Measurements from ENCODE around the gene LPAR3. TPM values are rescaled to one million over a fixed set of nuclear protein-coding genes. Genes with fewer than 3 reads are reported as not detected.

The LPAR3 gene
- polyA plus RNA-seq (ENCODE audit: insufficient read length in 3 of 3) = 1 to 10 TPM; 1.1 to 1.4 (median 1.2) TPM
- long read RNA-seq, donor 1 = 0 reads
- long read RNA-seq, donor 2, partial matches to known transcripts = 0 of 1 reads
- long read RNA-seq, donor 2, other reads (novel, unspliced or antisense) = 0 of 1 reads
- long read RNA-seq, donor 3, partial matches to known transcripts = 0 of 1 reads
- long read RNA-seq, donor 3, other reads (novel, unspliced or antisense) = 0 of 1 reads
- long read RNA-seq, donor 4, partial matches to known transcripts = 0 of 1 reads
- long read RNA-seq, donor 4, other reads (novel, unspliced or antisense) = 0 of 1 reads
- long read RNA-seq, donor 5 = 0 reads
- long read RNA-seq, donor 6 = 0 reads
- long read RNA-seq, donor 7 = 0 reads
- long read RNA-seq, donor 8 = 0 reads
- long read RNA-seq, donor 9 = 0 reads
- long read RNA-seq, donor 10 = 0 reads
- long read RNA-seq, donor 11 = 0 reads
- long read RNA-seq, donor 12 = 0 reads
- long read RNA-seq, donor 13 = 0 reads
- long read RNA-seq, donor 14 = 0 reads
- long read RNA-seq, donor 15, partial matches to known transcripts = 0 of 2 reads
- long read RNA-seq, donor 15, other reads (novel, unspliced or antisense) = 0 of 2 reads
- long read RNA-seq, donor 16 = 0 reads

DNA sequence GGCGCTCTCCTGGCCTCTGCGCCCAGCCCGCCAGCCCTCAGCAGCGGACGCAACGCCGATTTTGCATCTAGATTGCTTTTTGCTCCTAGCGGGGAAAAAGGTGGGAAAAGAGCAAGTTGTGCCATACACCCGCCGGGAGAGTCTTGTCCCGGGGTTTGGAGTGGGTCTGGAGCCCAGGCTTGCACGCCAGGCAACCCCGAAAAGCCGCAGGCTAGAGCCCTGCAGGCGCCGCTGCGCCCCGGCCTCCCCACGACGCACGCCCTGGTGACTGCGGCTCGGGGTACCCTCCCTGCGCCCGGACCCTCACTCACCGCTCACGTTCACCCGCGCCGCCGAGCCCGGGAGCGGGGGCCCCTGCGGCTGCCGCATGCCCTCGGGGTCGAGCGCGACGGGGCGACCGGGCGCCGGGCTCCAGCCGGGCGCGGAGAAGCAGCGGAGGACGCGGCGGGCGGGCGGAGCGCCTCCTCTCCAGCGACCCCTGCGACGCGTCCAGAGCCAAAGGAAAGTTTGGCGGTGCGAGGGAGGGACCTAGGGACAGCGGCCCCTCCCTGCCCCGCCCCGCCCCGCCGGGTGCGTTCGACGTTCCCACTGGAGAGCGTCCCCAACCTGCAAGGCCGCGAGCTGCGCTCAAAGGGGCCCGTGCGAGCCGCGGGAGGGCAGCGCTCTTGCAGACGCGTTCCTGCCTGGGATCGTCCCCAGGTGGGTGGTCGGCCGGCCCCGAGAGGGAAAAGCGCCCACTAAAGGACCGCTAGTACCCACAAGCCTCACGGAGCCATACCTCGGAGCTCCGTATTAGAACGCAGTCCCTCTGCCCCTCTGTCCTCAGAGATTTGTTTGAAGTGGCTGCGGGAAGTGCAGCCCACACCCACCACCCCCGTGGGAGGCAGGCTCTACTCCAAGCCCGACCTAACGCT, at the start of gene LPAR3:
TSS of gene LPAR3 (minus strand) at position 502 of the 914 bp plus-strand sequence. CDS start 27,086 bp downstream, outside the sequence.
- DNase-seq (ENCODE audit: extremely low read depth in 1 of 11, low read depth in 9 of 11, low spot score in 4 of 11) = peak in 6 of 11 donors; percentile 10 to 43 (median 29)

- no peak for DNase-seq (ENCODE audit: extremely low read depth in 1 of 11, low read depth in 9 of 11, low spot score in 4 of 11)
Measured at GRCh38 chr1:84941843-84942242, 48.8 kb upstream of the LPAR3 start.

GRCh38 chr1:84940481-84940880, 47.5 kb upstream of the LPAR3 start:
- DNase-seq (ENCODE audit: extremely low read depth in 1 of 11, low read depth in 9 of 11, low spot score in 4 of 11) = no peak

- DNase-seq (ENCODE audit: extremely low read depth in 1 of 11, low read depth in 9 of 11, low spot score in 4 of 11) = no peak
Measured at GRCh38 chr1:84939761-84940160, 46.8 kb upstream of the LPAR3 start.

GRCh38 chr1:84939151-84939550, 46.1 kb upstream of the LPAR3 start:
- DNase-seq (ENCODE audit: extremely low read depth in 1 of 11, low read depth in 9 of 11, low spot score in 4 of 11) = no peak

DNA sequence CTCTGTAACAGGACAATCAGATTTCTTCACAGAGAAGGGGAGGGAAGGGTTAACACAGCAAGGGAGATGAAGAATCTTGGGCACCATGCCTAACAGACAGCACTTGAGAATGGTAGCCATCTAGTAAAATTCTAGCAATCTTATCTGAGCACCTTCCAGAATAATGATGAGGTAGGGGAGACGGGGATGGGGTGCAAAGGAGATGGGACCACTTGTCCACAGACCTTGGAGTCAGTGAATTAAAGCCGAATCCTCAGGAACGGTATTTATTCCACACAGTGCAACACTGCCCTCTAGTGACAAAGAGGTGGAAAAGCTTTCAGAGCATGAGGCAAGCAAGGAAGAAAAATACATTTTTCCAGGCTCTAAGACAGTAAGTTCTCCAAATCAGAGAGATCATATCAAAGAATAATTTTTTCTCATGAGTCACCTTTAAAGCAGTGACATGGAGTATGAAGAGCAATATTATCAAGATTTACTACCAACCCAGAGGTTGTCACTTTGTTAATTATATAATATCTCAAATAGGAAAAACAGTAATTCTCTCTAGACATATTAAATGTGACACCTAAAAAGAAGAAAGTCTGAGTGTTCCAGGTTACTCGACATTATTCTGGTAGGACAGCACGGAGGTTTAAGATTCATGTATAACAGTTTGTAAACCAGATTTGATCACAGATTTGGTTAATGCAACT, 43.3 kb upstream of the LPAR3 start:
- peak in 10 of 11 donors; percentile 55 to 77 (median 62) for DNase-seq (ENCODE audit: extremely low read depth in 1 of 11, low read depth in 9 of 11, low spot score in 4 of 11)

- DNase-seq (ENCODE audit: extremely low read depth in 1 of 11, low read depth in 9 of 11, low spot score in 4 of 11) = no peak
Measured at GRCh38 chr1:84933011-84933611, 40.1 kb upstream of the LPAR3 start.

GRCh38 chr1:84930831-84931230, 37.8 kb upstream of the LPAR3 start:
- no peak for DNase-seq (ENCODE audit: extremely low read depth in 1 of 11, low read depth in 9 of 11, low spot score in 4 of 11)

GRCh38 chr1:84930329-84930728, 37.3 kb upstream of the LPAR3 start:
- DNase-seq (ENCODE audit: extremely low read depth in 1 of 11, low read depth in 9 of 11, low spot score in 4 of 11) = no peak

GRCh38 chr1:84929581-84929980, 36.6 kb upstream of the LPAR3 start:
- DNase-seq (ENCODE audit: extremely low read depth in 1 of 11, low read depth in 9 of 11, low spot score in 4 of 11) = no peak

- no peak for DNase-seq (ENCODE audit: extremely low read depth in 1 of 11, low read depth in 9 of 11, low spot score in 4 of 11)
Measured at GRCh38 chr1:84928979-84929378, 36.0 kb upstream of the LPAR3 start.

GRCh38 chr1:84923317-84923716, 30.3 kb upstream of the LPAR3 start:
- no peak for DNase-seq (ENCODE audit: extremely low read depth in 1 of 11, low read depth in 9 of 11, low spot score in 4 of 11)

DNA sequence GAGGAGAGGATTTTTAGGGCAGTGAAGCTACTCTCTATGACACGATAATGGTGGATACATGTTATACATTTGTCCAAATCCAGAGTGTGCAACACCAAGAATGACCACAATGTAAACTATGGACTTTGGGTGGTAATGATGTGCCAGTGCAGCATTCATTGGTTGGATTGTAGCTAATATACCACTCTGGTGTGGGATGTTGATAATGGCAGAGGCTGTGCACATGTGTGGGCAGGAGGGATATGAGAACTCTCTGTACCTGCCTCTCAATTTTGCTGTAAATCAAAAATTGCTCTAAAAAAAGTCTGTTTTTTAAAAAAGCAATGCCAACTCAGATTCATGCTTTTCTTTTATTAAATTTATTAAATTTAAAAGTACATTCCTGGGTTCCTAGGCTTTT, 27.2 kb upstream of the LPAR3 start:
- DNase-seq (ENCODE audit: extremely low read depth in 1 of 11, low read depth in 9 of 11, low spot score in 4 of 11) = no peak

DNA sequence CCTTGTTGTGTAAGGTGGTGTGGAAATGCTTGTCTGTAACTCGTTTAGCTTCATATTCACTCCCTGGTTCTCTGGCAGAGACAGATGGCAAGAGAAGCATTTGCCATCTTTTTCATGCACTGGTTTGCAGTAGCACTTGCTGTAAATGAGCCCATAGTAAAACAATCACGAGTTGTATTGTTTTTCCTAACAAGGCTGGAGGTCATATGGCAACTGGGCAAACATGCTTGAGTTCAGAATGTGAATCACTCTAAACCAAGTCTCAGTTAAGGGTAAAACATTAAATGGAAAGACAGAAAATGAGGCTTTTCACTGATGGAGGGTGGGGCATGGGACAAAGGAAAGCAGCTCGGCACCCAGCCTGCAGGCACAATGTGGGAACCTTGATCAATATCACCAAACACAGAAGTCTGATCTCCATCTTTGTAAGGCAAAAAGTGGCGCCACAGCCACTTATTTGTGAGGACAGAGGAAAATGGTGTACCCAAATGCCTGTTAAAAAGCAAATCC, 26.5 kb upstream of the LPAR3 start:
- no peak for DNase-seq (ENCODE audit: extremely low read depth in 1 of 11, low read depth in 9 of 11, low spot score in 4 of 11)

- DNase-seq (ENCODE audit: extremely low read depth in 1 of 11, low read depth in 9 of 11, low spot score in 4 of 11) = peak in 4 of 11 donors; percentile 16 to 52 (median 28)
Measured at GRCh38 chr1:84918726-84919336, 25.8 kb upstream of the LPAR3 start.

DNA sequence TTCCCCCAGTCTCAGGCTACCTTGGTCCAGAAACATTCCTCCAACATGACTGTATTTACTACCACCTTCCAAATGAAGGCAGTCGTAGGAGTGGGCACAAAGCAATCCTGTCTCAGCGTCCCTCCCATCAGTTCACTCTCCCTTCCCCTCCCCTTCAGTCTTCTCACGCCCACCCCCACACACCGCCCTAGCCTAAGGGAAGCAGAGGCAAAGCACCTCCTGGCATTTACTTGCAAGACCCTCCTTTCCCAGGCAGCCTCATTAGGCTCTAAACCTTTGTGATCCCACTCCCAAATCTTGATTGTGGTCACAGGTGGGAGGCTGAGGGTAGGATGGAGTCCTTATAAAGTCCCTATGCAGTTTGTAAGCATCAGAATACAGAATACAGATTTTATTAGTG, 23.9 kb upstream of the LPAR3 start:
- DNase-seq (ENCODE audit: extremely low read depth in 1 of 11, low read depth in 9 of 11, low spot score in 4 of 11) = no peak

DNA sequence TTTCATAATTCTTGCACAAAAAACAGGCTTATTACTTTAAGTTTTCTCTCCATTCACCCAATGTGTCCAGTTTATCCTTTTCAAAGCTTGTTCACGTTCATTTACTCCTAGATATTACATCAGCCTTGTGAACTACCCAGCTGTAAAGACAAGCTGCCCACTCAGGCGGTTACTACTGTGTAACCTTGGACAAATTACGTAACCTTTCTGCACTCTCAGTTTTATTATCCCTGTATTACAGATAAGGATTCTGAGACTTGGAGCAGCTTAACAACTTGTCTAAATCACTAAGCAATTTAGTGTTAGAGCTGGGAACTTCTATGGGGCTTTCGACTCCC, 20.5 kb upstream of the LPAR3 start:
- no peak for DNase-seq (ENCODE audit: extremely low read depth in 1 of 11, low read depth in 9 of 11, low spot score in 4 of 11)
